ENCODE measurements around the gene CEP112. TPM values are rescaled to one million over a fixed set of nuclear protein-coding genes. Genes with fewer than 3 reads are reported as not detected.

CEP112 gene
- total RNA-seq, 1 donor from 2014 or later, result 20.1 TPM

GRCh38 chr17:65910836-65911235 lies 281.1 kb downstream of the CEP112 start:
- no peak for DNase-seq (ENCODE audit: extremely low spot score in 2 of 2)
- no peak for TF ChIP-seq POLR2AphosphoS5 (IDR thresholded peaks at IDR 0.05; ENCODE audit: insufficient read depth in 1 of 2, low read depth in 1 of 2)
- Histone ChIP-seq H3K4me3 (no peak overlapping the region), H3K27me3 (no peaks in the 10 kb centered on the region), H3K4me1 (no peaks in the 10 kb centered on the region), H3K36me3 (no peaks in the 10 kb centered on the region), H3K9me3 (no peaks in the 10 kb centered on the region), H3K27ac (no peak overlapping the region)
- intact Hi-C loops (cut with DNase I), result no loop called here

DNA sequence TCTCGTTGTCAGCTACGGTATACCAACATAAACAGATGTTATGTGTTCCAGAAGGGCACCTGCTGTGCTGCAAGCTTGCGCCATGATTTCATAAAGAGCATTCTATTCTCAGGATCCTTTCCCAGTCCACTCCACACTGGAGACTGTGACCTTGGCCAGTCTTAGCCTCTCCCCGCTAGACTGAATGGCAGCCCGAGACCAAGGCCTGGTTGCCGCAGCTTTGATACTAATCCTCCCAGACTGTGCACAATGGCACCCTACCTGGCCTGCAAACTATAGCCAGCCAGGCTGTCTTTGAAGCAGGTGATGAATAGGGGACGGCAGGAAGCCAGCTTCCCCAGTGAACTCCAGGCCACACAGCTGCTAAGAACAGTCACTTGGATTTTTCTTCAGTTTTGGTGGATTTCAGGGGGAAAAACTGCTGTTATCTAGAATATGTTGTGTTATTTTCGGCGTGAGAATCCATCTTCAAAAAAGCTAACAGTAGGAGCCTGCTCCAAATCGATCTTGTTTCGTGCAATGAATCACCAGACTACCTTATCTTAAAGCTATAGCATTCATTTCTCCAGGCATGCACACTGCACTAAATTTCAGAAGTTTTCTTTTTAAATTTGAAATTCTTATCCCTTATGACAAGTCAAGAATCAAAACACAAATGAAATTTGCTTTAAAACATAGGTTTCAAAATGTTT lies 289.0 kb downstream of the CEP112 start:
- no peak overlapping the region for H3K4me3 ChIP-seq
- H3K27ac ChIP-seq, result no peak overlapping the region
- intact Hi-C loops (cut with DNase I), result no loop called here
- H3K36me3 ChIP-seq, result no peaks in the 10 kb centered on the region
- no peaks in the 10 kb centered on the region for H3K27me3 ChIP-seq
- TF ChIP-seq POLR2AphosphoS5 (IDR thresholded peaks at IDR 0.05; ENCODE audit: insufficient read depth in 1 of 2, low read depth in 1 of 2) (no peak), POLR2A (IDR thresholded peaks at IDR 0.05) (no peak), CTCF (IDR thresholded peaks at IDR 0.05) (no peak)
- no peak for DNase-seq (ENCODE audit: extremely low spot score in 2 of 2)
- no peaks in the 10 kb centered on the region for H3K4me1 ChIP-seq
- no peaks in the 10 kb centered on the region for H3K9me3 ChIP-seq

DNA sequence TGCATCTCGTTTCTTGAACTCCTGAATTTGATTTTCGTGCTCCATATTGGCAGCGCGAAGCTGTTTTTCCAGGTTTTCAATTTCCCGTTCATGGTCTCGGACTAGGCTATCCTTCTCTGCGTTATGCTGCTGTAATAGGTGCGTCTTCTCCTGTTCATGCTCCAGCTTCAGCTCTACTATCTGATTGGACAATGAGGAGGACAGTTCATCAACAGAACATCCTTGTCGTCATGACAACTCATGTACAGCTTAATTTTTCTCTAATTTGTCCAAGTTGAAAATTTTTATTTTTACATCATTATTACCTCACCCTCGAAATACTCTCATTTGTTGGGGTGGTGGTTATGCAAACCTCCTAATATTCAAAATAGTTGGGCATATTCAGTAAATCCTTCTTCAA lies 289.8 kb downstream of the CEP112 start:
- intact Hi-C loops (cut with DNase I), result no loop called here
- Histone ChIP-seq H3K27me3 (no peaks in the 10 kb centered on the region), H3K4me1 (no peaks in the 10 kb centered on the region), H3K9me3 (no peaks in the 10 kb centered on the region), H3K4me3 (no peak overlapping the region), H3K27ac (no peak overlapping the region), H3K36me3 (no peaks in the 10 kb centered on the region)
- TF ChIP-seq POLR2AphosphoS5 (IDR thresholded peaks at IDR 0.05; ENCODE audit: insufficient read depth in 1 of 2, low read depth in 1 of 2) (no peak), CTCF (IDR thresholded peaks at IDR 0.05) (no peak), POLR2A (IDR thresholded peaks at IDR 0.05) (no peak)
- DNase-seq (ENCODE audit: extremely low spot score in 2 of 2), result no peak

DNA sequence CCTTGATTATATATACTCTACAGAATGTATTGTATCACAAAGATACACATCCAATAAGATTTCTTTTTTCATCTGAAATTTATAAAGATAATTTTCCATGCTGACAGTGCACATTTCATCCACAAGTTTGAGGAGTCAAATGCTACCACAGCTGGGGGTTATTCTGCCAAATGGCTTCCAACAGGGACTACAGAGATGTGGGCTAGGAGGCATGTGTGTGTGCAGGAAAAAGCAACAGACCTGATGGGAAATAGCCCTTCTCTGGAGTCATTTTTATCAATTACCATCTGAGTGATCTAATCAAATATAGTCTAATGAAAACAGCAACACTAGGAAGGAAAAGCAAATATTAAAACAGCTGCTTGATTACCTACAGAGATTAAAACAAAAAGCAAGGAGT lies 290.5 kb downstream of the CEP112 start:
- Histone ChIP-seq H3K27me3 (no peaks in the 10 kb centered on the region), H3K27ac (no peak overlapping the region), H3K4me1 (no peaks in the 10 kb centered on the region), H3K4me3 (no peak overlapping the region), H3K36me3 (no peaks in the 10 kb centered on the region), H3K9me3 (no peaks in the 10 kb centered on the region)
- intact Hi-C loops (cut with DNase I), result no loop called here
- TF ChIP-seq CTCF (IDR thresholded peaks at IDR 0.05) (no peak), POLR2AphosphoS5 (IDR thresholded peaks at IDR 0.05; ENCODE audit: insufficient read depth in 1 of 2, low read depth in 1 of 2) (no peak), POLR2A (IDR thresholded peaks at IDR 0.05) (no peak)
- no peak for DNase-seq (ENCODE audit: extremely low spot score in 2 of 2)

- intact Hi-C loops (cut with DNase I), result no loop called here
- Histone ChIP-seq H3K36me3 (no peaks in the 10 kb centered on the region), H3K4me3 (no peak overlapping the region), H3K27ac (no peak overlapping the region), H3K4me1 (no peaks in the 10 kb centered on the region), H3K9me3 (no peaks in the 10 kb centered on the region), H3K27me3 (no peaks in the 10 kb centered on the region)
- no peak for DNase-seq (ENCODE audit: extremely low spot score in 2 of 2)
- TF ChIP-seq CTCF (IDR thresholded peaks at IDR 0.05) (no peak), POLR2A (IDR thresholded peaks at IDR 0.05) (no peak), POLR2AphosphoS5 (IDR thresholded peaks at IDR 0.05; ENCODE audit: insufficient read depth in 1 of 2, low read depth in 1 of 2) (no peak)
Observed at GRCh38 chr17:65900216-65900615, 291.7 kb downstream of the CEP112 start.

Data from vagina (tissue), 2 donors.